ENCODE data around the gene HSF5.
"Not testable (repeated sequence)": the region's sequence is repeated elsewhere in the genome, so short reads cannot be mapped to it uniquely, and the experiment has no call there.

HSF5 gene

DNA sequence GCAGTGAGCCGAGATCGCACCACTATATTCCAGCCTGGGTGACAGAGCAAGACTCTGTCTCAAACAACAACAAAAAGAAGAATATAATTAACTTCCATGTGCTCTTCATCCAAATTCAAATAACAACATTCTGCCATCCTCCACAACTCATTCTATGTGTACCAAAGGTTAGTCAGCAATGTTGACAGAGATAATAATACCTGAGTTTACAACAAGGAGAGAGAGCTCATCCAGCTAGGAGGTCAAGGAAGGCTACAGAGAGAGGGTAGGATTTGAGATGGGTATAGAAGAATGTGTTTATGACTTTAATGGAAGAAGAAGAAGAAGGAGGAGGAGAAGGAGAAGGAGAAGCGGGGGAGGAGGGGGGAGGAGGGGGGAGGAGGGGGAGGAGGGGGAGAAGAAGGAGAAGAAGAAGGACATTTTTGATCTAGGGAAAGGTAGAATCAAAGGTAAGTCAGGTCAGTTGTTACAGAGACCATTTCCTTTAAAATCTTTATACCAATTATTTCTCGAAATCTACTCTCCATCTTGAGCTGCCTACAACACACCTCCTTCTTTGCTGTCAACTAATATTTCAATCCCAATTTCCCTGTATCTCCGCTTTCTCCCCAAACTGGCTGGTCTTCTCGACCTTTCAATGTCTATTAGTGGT, 10.1 kb upstream of the HSF5 start:
- no peak for DNase-seq (ENCODE audit: low spot score)
- Histone ChIP-seq H3K4me3 (no peak overlapping the region), H3K27ac (no peak overlapping the region)
- no peak for TF ChIP-seq CTCF (IDR thresholded peaks at IDR 0.05)

DNA sequence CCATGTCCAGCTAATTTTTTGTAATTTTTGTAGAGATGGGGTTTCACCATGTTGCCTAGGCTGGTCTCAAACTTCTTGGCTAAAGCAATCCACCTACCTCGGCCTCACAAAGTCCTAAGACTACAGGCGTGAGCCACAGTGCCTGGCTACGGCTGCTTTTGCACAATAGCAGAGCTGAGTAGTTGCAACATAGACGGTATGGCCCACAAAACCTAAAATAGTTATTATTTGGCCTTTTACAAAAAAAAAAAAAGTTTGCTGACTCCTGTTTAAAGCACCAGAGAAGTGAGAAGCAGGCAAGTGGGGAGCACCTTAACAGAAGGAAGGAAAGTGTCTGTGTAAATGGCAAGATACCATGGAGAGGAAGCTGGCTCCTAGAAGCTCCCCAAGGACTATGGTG, 5.3 kb upstream of the HSF5 start:
- TF ChIP-seq CTCF (IDR thresholded peaks at IDR 0.05) = no peak
- Histone ChIP-seq H3K27ac (no peak overlapping the region), H3K4me3 (no peak overlapping the region)
- no peak for DNase-seq (ENCODE audit: low spot score)

DNA sequence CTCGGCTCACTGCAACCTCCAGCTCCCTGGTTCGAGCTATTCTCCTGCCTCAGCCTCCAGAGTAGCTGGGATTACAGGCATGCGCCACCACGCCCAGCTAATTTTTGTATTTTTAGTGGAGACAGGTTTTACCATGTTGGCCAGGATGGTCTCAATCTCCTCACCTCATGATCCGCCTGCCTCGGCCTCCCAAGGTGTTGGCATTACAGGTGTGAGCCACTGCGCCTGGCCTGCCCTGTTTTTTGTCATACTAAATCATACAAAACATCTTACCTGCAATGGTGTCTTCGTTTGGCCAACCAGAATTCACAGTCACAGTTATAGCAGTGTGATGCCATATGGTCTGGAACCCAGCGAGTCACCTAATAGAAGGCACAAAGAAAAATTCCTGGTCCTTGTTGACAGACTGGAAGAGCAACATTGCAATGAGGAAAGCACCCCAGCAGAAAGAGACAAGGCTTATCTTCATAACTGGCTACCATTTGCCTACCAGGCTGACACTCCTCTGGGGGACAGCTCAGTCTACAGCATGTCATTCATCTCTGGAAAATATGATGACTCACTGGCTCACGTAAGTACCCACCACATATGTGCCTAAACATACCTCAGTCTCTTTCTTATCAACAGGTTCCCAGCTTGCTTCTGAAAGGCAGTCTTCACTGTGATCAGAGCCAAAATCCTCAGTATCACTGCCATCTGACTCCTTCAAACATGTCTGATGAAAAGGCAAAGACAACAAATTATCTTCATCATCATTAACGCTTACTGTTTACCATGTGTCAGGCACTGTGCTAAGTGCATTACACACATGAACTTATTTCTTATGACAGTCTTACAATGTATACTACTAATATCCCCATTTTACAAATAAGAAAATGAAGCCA, 4.3 kb upstream of the HSF5 start:
- Histone ChIP-seq H3K4me3 (no peak overlapping the region), H3K27ac (no peak overlapping the region)
- TF ChIP-seq CTCF (IDR thresholded peaks at IDR 0.05) = no peak
- DNase-seq (ENCODE audit: low spot score) = no peak

DNA sequence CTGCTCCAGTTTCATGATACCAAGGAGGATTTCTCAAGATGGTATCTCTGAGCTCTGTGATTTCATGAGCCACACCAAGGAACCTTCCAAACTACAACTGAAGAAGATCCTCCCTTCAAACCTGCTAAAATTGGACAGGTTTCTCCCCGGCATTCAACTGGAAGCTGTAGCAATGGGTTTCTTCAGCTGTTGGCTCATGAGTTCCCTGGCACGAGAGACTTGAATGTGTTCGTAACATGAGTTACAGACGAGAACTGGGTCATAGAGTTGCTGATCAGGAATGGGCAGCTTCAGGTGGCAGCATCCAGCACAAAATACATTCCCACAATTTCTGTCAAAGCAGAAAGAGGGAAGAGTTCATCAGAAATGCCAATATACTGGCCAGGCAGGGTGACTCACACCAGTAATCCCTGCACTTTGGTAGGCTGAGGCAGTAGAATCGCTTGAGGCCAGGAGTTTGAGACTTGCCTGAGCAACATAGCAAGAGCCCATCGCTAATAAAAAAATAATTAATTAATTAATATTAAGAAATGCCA, 3.4 kb upstream of the HSF5 start:
- TF ChIP-seq CTCF (IDR thresholded peaks at IDR 0.05) = no peak
- Histone ChIP-seq H3K4me3 (no peak overlapping the region), H3K27ac (no peak overlapping the region)
- DNase-seq (ENCODE audit: low spot score) = no peak

- no peak overlapping the region for H3K27ac ChIP-seq
- no peak for TF ChIP-seq CTCF (IDR thresholded peaks at IDR 0.05)
- H3K4me3 ChIP-seq = no peak overlapping the region
- DNase-seq (ENCODE audit: low spot score) = no peak
These were observed 251 bp upstream of the HSF5 start for GRCh38 chr17:58488428-58488890.

DNA sequence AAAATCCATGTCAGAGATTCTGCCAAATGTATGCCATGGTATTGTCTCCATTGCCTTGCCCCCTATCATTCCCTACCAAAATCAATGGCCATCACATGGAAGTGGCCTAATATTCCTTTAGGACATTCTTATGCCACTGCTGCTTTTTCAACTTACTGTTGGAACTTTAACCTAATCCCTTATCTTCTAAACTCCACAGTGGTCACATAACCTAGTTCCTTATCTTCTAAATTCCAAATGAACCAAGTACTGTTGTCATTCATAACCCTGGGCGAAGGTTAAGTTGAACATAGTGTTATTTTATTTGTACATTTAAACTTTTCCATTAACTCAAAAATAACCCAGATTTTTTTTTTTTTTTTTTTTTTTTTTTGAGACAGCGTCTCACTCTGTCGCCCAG, 3.6 kb downstream of the HSF5 start:
- H3K4me3 ChIP-seq = no peak overlapping the region
- no peak for TF ChIP-seq CTCF (IDR thresholded peaks at IDR 0.05)
- no peak for DNase-seq (ENCODE audit: low spot score)
- no peak overlapping the region for H3K27ac ChIP-seq

GRCh38 chr17:58481798-58482197, 6.4 kb downstream of the HSF5 start:
- DNase-seq (ENCODE audit: low spot score); H3K27ac ChIP-seq; H3K4me3 ChIP-seq: not testable (repeated sequence)
